Lower lobe of right lung (tissue), 2 donors: ENCODE measurements around the gene CACNA1C. TPM values are rescaled to one million over a fixed set of nuclear protein-coding genes. Genes with fewer than 3 reads are reported as not detected.
A peak's percentile ranks its signal among the peaks of the same experiment; 100 is the strongest.

Source experiments
- ATAC-seq, 2 donors: fragments of 200-7000 bp; cut with Tn5 transposase; one replicate each; pipeline ENCODE4 v1.9.1; 2020 to 2022; ENCODE audit warnings: mild to moderate bottlenecking in 2 of 2, moderate library complexity in 2 of 2
- DNase-seq: peaks from one replicate; pipeline ENCODE4 v3.0.0-alpha.2; 2020
- H3K27ac ChIP-seq: fragments of 200-600 bp; one replicate; pipeline ENCODE4 v1.8.0; 2022
- H3K27me3 ChIP-seq: fragments of 200-600 bp; one replicate; pipeline ENCODE4 v1.8.0; 2022; ENCODE audit warnings: low read depth
- H3K36me3 ChIP-seq: fragments of 200-600 bp; one replicate; pipeline ENCODE4 v1.8.0; 2022; ENCODE audit warnings: mild to moderate bottlenecking
- H3K4me1 ChIP-seq: fragments of 200-600 bp; one replicate; pipeline ENCODE4 v1.8.0; 2022
- H3K4me3 ChIP-seq: fragments of 200-600 bp; one replicate; pipeline ENCODE4 v1.8.0; 2022; ENCODE audit warnings: mild to moderate bottlenecking
- H3K9me3 ChIP-seq: fragments of 200-600 bp; one replicate; pipeline ENCODE4 v1.8.0; 2022
- CTCF ChIP-seq: fragments of 200-600 bp; IDR thresholded peaks from one replicate; pipeline ENCODE4 v1.8.0; 2022; ENCODE audit warnings: antibody characterized with exemption, mild to moderate bottlenecking
- intact Hi-C: fragments of 100-400 bp; cut with DNase I; formaldehyde crosslinking; loops from one replicate; pipeline ENCODE4 v1.11.0; 2022
- total RNA-seq: library from RNA; stranded (reverse); fragmentation: NEBNext Ultra II Directional; extraction: Animal tissue kit (Norgen Biotek cat#: 25700); gene quantifications from one replicate; pipeline ENCODE4 v1.2.1, GENCODE V29; 2021
- donor health status: DM: no; HTN: yes; CAD: no; lungs with severe emphysema.

CACNA1C gene
- total RNA-seq, 1 donor from 2014 or later: 8.4 TPM

GRCh38 chr12:2112401-2112800, 59.6 kb downstream of the CACNA1C start:
- Histone ChIP-seq H3K9me3 (no peaks in the 10 kb centered on the region), H3K36me3 (no peaks in the 10 kb centered on the region), H3K27ac (no peak overlapping the region), H3K27me3 (peaks cover 3% of the 10 kb centered on the region), H3K4me1 (no peaks in the 10 kb centered on the region), H3K4me3 (no peak overlapping the region)
- ATAC-seq: no peak
- DNase-seq: no peak
- intact Hi-C loops: no loop called here
- no peak for TF ChIP-seq CTCF

DNA sequence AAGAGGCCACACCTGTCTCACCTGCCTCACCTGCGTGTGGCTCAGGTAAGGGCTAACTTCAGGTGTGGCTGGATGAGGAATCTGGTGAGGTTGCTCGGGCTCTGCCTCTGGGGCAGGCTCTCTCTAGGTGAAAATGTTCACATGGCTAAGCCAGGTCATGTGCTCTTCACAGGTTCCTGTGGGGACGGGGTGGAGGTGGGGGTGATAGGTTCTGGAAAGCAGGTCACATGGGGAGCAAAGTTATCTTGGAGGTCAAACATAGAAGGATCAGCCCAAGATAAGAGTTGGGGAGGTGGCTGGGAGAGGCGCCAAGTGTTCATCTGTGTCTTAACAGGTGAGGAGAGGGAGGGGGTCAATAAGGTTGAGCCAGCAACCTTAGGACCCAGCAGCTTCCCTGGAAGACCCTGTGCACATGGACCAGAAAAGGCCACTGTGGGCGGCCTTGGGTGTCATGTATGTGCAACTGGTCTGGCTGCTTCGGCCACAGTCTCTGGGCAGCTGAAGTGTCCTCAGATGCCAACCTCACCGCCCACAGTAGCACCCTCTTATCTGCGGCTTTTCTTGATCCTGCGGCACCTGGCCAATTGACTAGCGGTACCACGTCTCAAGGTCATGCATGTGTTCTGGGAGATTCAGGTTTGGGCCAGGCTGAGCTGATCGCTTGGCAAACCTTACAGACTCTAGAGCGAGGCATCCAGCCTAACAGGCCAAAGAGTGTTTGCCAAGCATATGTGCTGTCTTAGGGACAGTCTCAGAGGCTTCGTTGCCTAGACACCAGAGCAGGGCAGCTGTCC, 60.5 kb downstream of the CACNA1C start:
- H3K27me3 ChIP-seq: no peaks in the 10 kb centered on the region
- no peak overlapping the region for H3K27ac ChIP-seq
- no peak for TF ChIP-seq CTCF
- H3K36me3 ChIP-seq: no peaks in the 10 kb centered on the region
- DNase-seq: no peak
- peak in 1 of 2 donors; percentile 31 for ATAC-seq
- intact Hi-C loops: no loop called here
- peaks cover 2% of the 10 kb centered on the region for H3K4me1 ChIP-seq
- no peaks in the 10 kb centered on the region for H3K9me3 ChIP-seq
- no peak overlapping the region for H3K4me3 ChIP-seq

- TF ChIP-seq CTCF: no peak
- no peaks in the 10 kb centered on the region for H3K27me3 ChIP-seq
Measured at GRCh38 chr12:2114071-2114470, 61.3 kb downstream of the CACNA1C start.

DNA sequence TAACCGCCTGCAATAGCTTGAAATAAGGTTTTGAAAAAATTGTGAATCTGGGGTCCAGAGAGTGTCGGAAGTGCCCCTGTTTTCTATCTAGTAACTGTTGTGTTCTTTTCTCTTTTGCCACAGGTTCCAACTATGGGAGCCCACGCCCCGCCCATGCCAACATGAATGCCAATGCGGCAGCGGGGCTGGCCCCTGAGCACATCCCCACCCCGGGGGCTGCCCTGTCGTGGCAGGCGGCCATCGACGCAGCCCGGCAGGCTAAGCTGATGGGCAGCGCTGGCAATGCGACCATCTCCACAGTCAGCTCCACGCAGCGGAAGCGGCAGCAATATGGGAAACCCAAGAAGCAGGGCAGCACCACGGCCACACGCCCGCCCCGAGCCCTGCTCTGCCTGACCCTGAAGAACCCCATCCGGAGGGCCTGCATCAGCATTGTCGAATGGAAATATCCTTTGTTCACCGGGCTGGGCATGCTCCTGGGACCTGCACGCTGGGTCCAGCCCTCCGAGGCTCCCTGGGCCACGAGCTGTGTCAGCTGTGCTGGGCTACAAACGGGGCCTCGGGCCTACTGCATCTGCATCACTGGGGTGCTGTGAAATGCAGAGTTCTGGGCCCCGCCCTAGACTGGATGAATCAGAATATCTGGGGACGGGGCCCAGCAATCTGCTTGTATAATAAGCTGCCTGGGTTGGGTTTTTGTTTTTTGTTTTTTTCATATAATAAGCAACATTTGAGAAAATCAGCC, 62.5 kb downstream of the CACNA1C start:
- ATAC-seq (no peak), DNase-seq (no peak)
- intact Hi-C loops: no loop called here
- Histone ChIP-seq H3K4me1 (peaks cover 17% of the 10 kb centered on the region), H3K27ac (no peak overlapping the region), H3K4me3 (no peak overlapping the region), H3K27me3 (no peaks in the 10 kb centered on the region), H3K9me3 (no peaks in the 10 kb centered on the region), H3K36me3 (no peaks in the 10 kb centered on the region)
- no peak for TF ChIP-seq CTCF

More at GRCh38 chr12:2114071-2114470, 61.3 kb downstream of the CACNA1C start:
- peaks cover 9% of the 10 kb centered on the region for H3K4me1 ChIP-seq
- no peak for DNase-seq
- no peak overlapping the region for H3K4me3 ChIP-seq
- no peaks in the 10 kb centered on the region for H3K9me3 ChIP-seq
- no peak for ATAC-seq
- intact Hi-C loops: no loop called here
- no peak overlapping the region for H3K27ac ChIP-seq
- H3K36me3 ChIP-seq: no peaks in the 10 kb centered on the region

- no peak for ATAC-seq
- no peak for TF ChIP-seq CTCF
- H3K4me1 ChIP-seq: peaks cover 22% of the 10 kb centered on the region
- intact Hi-C loops: no loop called here
- no peaks in the 10 kb centered on the region for H3K27me3 ChIP-seq
- H3K27ac ChIP-seq: no peak overlapping the region
- no peak for DNase-seq
- no peaks in the 10 kb centered on the region for H3K36me3 ChIP-seq
- H3K4me3 ChIP-seq: no peak overlapping the region
- H3K9me3 ChIP-seq: no peaks in the 10 kb centered on the region
Measured at GRCh38 chr12:2117541-2117940, 64.8 kb downstream of the CACNA1C start.
